HepG2 (cell line): Measurements from ENCODE around the gene RASSF7. TPM values are rescaled to one million over a fixed set of nuclear protein-coding genes. Genes with fewer than 3 reads are reported as not detected.

ENCODE experiments used
- CBX2 ChIP-seq, 2 experiments: fragments of 200-600 bp in 1 of 2; sonication (generic); formaldehyde crosslinking in 1 of 2; IDR thresholded peaks; 2 replicates each; pipeline versions ENCODE4 v1.7.0 to v1.8.1; 2018 to 2022; ENCODE audit warnings: low read depth in 2 of 2, low read length in 1 of 2, mild to moderate bottlenecking in 1 of 2, missing genetic modification reagents in 1 of 2
- CC2D1A ChIP-seq: sonication (generic); formaldehyde crosslinking; IDR thresholded peaks from 2 replicates; pipeline ENCODE4 v1.8.1; 2023; ENCODE audit warnings: mild to moderate bottlenecking, missing genetic modification reagents
- FOXM1 ChIP-seq: sonication (generic); formaldehyde crosslinking; IDR thresholded peaks from 2 replicates; pipeline ENCODE4 v1.5.0; 2020; ENCODE audit warnings: missing genetic modification reagents
- GATAD1 ChIP-seq: IDR thresholded peaks from 2 replicates; pipeline ENCODE4 v1.6.1; 2016; ENCODE audit warnings: missing genetic modification reagents, missing compliant biosample characterization
- HOXA5 ChIP-seq: sonication (generic); formaldehyde crosslinking; IDR thresholded peaks from 2 replicates; pipeline ENCODE4 v1.4.0; 2020; ENCODE audit warnings: missing genetic modification reagents
- KLF11 ChIP-seq: IDR thresholded peaks from 2 replicates; pipeline ENCODE4 v1.6.1; 2016; ENCODE audit warnings: missing compliant biosample characterization
- MAFF ChIP-seq: IDR thresholded peaks from 2 replicates; pipeline ENCODE4 v1.6.1; 2011; ENCODE audit warnings: low read depth, low read length, improper control_type of control experiment
- MAFG ChIP-seq: sonication (generic); formaldehyde crosslinking; IDR thresholded peaks from 2 replicates; pipeline ENCODE4 v1.5.1; 2020; ENCODE audit warnings: mild to moderate bottlenecking, missing genetic modification reagents
- RAD51 ChIP-seq: fragments of 450-650 bp; IDR thresholded peaks from 2 replicates; pipeline ENCODE4 v1.6.1; 2016; ENCODE audit warnings: borderline replicate concordance
- RFXAP ChIP-seq: sonication (generic); formaldehyde crosslinking; IDR thresholded peaks from 2 replicates; pipeline ENCODE4 v1.4.0; 2020; ENCODE audit warnings: missing genetic modification reagents, borderline replicate concordance
- SKI ChIP-seq: fragments of 450-650 bp; IDR thresholded peaks from one replicate; pipeline ENCODE4 v1.6.1; 2018; ENCODE audit warnings: mild to moderate bottlenecking; ENCODE audit not compliant: partially characterized antibody
- SMYD3 ChIP-seq: sonication (generic); formaldehyde crosslinking; IDR thresholded peaks from 2 replicates; pipeline ENCODE4 v1.8.1; 2023; ENCODE audit warnings: mild to moderate bottlenecking, missing genetic modification reagents
- TGIF2 ChIP-seq: IDR thresholded peaks from 2 replicates; pipeline ENCODE4 v1.6.1; 2016; ENCODE audit warnings: control low read depth, missing compliant biosample characterization
- YY1 ChIP-seq: IDR thresholded peaks from 2 replicates; pipeline ENCODE4 v1.6.1; 2011; ENCODE audit warnings: low read length, low read depth, moderate library complexity, mild to moderate bottlenecking; ENCODE audit not compliant: insufficient read depth, insufficient replicate concordance
- ZBTB1 ChIP-seq: sonication (generic); formaldehyde crosslinking; IDR thresholded peaks from 2 replicates; pipeline ENCODE4 v1.4.0; 2020; ENCODE audit warnings: missing genetic modification reagents, borderline replicate concordance
- ZBTB20 ChIP-seq: sonication (generic); formaldehyde crosslinking; IDR thresholded peaks from 2 replicates; pipeline ENCODE4 v1.8.1; 2023; ENCODE audit warnings: missing genetic modification reagents, low read depth, mild to moderate bottlenecking, borderline replicate concordance
- ZNF17 ChIP-seq: sonication (generic); formaldehyde crosslinking; IDR thresholded peaks from 2 replicates; pipeline ENCODE4 v1.5.0; 2020; ENCODE audit warnings: mild to moderate bottlenecking, missing genetic modification reagents
- ZNF468 ChIP-seq: sonication (generic); formaldehyde crosslinking; IDR thresholded peaks from 2 replicates; pipeline ENCODE4 v1.8.0; 2022; ENCODE audit warnings: mild to moderate bottlenecking, moderate library complexity, missing genetic modification reagents
- ZNF550 ChIP-seq: sonication (generic); formaldehyde crosslinking; IDR thresholded peaks from 2 replicates; pipeline ENCODE4 v1.4.0; 2020; ENCODE audit warnings: mild to moderate bottlenecking, missing genetic modification reagents, borderline replicate concordance
- ZNF788 ChIP-seq: sonication (generic); formaldehyde crosslinking; IDR thresholded peaks from 2 replicates; pipeline ENCODE4 v1.5.0; 2020; ENCODE audit warnings: mild to moderate bottlenecking, missing genetic modification reagents, borderline replicate concordance
- ZSCAN31 ChIP-seq: sonication (generic); formaldehyde crosslinking; IDR thresholded peaks from 2 replicates; pipeline ENCODE4 v1.5.0; 2020; ENCODE audit warnings: low read depth, mild to moderate bottlenecking, missing genetic modification reagents
- polyA plus RNA-seq, 8 experiments: library from polyadenylated mRNA; depleted of rRNA in 3 of 8; stranded (reverse) in 7 of 8; unstranded in 1 of 8; fragments of >200 nt; fragmentation: Illumina TruSeq in 4 of 8; extraction: Trizol in 4 of 8; gene quantifications; 2 replicates each; pipeline versions ENCODE4 v1.2.1 to v1.2.3, GENCODE V29; 2011 to 2016; ENCODE audit warnings: low read depth in 4 of 8, missing spikeins in 1 of 8, mixed read lengths in 1 of 8; ENCODE audit not compliant: insufficient read depth in 1 of 8
- total RNA-seq, 5 experiments: library from RNA; depleted of rRNA; stranded (reverse); fragments of >200 nt; fragmentation: Illumina TruSeq; extraction: Trizol; gene quantifications; 2 replicates each; pipeline ENCODE4 v1.2.3, GENCODE V29; 2016; ENCODE audit warnings: low read depth in 1 of 5
- TF ChIP-seq, protein P1 (sequence below): sonication (generic); formaldehyde crosslinking; IDR thresholded peaks from 2 replicates; pipeline ENCODE4 v1.8.1; 2023; ENCODE audit warnings: mild to moderate bottlenecking, missing genetic modification reagents
- TF ChIP-seq, protein P2 (sequence below): conservative IDR thresholded peaks from 2 replicates; pipeline ENCODE4 v1.6.1; 2018; ENCODE audit warnings: missing genetic modification reagents
- TF ChIP-seq, protein P3 (sequence below): sonication (generic); formaldehyde crosslinking; conservative IDR thresholded peaks from 2 replicates; pipeline ENCODE4 v1.4.0; 2020; ENCODE audit warnings: missing genetic modification reagents
- TF ChIP-seq, protein P4 (sequence below): sonication (generic); formaldehyde crosslinking; IDR thresholded peaks from 2 replicates; pipeline ENCODE4 v1.5.0; 2020; ENCODE audit warnings: missing genetic modification reagents

RASSF7 gene
- total and polyA plus RNA-seq, 2 of the 13 experiments (the other 11 are each of a cell fraction or from before 2014, with no cell fraction given): 20.2 to 28.6 TPM

DNA sequence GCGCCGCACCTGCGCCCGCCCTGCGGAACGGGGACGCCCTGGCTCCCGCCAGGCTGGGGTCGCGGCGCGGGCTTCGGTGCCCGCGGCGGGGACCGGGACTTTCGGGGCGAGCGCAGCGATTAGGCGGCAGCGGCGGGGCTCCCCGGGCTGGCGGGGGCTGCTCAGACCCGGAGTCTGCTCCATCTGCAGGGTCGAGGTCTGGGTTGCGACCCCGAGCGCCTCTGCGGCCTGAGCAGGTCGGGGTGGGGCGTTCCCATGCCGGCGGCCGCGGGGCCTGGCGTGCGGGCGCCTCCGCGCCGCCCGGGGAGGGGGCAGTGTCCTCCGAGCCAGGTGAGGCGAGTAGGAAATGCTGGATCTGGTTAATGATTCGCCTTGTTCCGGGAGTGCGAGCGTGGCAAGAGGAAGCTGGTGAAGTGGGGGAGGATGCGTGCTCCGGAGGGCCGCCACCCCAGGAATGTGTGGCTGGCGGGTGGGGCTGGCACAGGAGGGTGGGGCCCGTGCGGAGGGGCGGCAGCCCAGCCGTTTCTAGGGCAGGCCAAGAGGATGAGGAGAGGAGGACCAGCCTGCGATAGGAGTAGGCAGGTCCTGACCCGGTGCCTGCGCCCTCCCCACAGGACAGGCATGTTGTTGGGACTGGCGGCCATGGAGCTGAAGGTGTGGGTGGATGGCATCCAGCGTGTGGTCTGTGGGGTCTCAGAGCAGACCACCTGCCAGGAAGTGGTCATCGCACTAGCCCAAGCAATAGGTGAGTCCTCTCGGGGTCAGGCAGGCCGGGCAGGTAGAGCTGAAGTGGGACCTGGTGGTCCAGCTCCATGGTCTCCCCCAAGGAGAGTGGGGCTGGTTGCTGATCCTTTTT lies 606 bp downstream of the RASSF7 start (continued):
- TF ChIP-seq SKI (no peak), MAFF (no peak), YY1 (no peak), ZNF550 (CRISPR knock-in tag) (no peak), CC2D1A (no peak), TGIF2 (no peak), FOXM1 (CRISPR knock-in tag) (no peak), SMYD3 (no peak), MAFG (CRISPR knock-in tag) (no peak), ZNF788 (CRISPR knock-in tag) (peak; percentile 41; the same call in 1 of the 2 replicates), CBX2 (IDR thresholded peaks at IDR 0.05; ENCODE audit: low read depth, low read length) (no peak), CBX2 (CRISPR knock-in tag; IDR thresholded peaks at IDR 0.05; ENCODE audit: low read depth) (no peak), ZNF17 (no peak), GATAD1 (CRISPR knock-in tag) (0 out of 2 replicates have a peak, but pooled peaks have one; percentile 61), ZBTB1 (CRISPR knock-in tag) (no peak), RFXAP (CRISPR knock-in tag) (no peak), ZSCAN31 (CRISPR knock-in tag) (no peak), HOXA5 (CRISPR knock-in tag) (no peak), RAD51 (no peak), ZNF468 (CRISPR knock-in tag) (no peak), ZBTB20 (0 out of 2 replicates have a peak, but pooled peaks have one; percentile 52), KLF11 (CRISPR knock-in tag) (no peak)
- TF ChIP-seq, protein P1, sequence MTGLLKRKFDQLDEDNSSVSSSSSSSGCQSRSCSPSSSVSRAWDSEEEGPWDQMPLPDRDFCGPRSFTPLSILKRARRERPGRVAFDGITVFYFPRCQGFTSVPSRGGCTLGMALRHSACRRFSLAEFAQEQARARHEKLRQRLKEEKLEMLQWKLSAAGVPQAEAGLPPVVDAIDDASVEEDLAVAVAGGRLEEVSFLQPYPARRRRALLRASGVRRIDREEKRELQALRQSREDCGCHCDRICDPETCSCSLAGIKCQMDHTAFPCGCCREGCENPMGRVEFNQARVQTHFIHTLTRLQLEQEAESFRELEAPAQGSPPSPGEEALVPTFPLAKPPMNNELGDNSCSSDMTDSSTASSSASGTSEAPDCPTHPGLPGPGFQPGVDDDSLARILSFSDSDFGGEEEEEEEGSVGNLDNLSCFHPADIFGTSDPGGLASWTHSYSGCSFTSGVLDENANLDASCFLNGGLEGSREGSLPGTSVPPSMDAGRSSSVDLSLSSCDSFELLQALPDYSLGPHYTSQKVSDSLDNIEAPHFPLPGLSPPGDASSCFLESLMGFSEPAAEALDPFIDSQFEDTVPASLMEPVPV: no peak; the same call in 1 of the 2 replicates
- TF ChIP-seq, protein P2, sequence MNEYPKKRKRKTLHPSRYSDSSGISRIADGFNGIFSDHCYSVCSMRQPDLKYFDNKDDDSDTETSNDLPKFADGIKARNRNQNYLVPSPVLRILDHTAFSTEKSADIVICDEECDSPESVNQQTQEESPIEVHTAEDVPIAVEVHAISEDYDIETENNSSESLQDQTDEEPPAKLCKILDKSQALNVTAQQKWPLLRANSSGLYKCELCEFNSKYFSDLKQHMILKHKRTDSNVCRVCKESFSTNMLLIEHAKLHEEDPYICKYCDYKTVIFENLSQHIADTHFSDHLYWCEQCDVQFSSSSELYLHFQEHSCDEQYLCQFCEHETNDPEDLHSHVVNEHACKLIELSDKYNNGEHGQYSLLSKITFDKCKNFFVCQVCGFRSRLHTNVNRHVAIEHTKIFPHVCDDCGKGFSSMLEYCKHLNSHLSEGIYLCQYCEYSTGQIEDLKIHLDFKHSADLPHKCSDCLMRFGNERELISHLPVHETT (CRISPR knock-in tag): peak; percentile 91
- TF ChIP-seq, protein P3, sequence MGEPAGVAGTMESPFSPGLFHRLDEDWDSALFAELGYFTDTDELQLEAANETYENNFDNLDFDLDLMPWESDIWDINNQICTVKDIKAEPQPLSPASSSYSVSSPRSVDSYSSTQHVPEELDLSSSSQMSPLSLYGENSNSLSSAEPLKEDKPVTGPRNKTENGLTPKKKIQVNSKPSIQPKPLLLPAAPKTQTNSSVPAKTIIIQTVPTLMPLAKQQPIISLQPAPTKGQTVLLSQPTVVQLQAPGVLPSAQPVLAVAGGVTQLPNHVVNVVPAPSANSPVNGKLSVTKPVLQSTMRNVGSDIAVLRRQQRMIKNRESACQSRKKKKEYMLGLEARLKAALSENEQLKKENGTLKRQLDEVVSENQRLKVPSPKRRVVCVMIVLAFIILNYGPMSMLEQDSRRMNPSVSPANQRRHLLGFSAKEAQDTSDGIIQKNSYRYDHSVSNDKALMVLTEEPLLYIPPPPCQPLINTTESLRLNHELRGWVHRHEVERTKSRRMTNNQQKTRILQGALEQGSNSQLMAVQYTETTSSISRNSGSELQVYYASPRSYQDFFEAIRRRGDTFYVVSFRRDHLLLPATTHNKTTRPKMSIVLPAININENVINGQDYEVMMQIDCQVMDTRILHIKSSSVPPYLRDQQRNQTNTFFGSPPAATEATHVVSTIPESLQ (CRISPR knock-in tag): no peak
- TF ChIP-seq, protein P4, sequence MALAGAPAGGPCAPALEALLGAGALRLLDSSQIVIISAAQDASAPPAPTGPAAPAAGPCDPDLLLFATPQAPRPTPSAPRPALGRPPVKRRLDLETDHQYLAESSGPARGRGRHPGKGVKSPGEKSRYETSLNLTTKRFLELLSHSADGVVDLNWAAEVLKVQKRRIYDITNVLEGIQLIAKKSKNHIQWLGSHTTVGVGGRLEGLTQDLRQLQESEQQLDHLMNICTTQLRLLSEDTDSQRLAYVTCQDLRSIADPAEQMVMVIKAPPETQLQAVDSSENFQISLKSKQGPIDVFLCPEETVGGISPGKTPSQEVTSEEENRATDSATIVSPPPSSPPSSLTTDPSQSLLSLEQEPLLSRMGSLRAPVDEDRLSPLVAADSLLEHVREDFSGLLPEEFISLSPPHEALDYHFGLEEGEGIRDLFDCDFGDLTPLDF: no peak; the same call in 1 of the 2 replicates
